Vagina (tissue), 2 donors: ENCODE results near the gene CIAO2B.

Source experiments
- POLR2A ChIP-seq, 2 donors: fragments of 450-650 bp; IDR thresholded peaks; one replicate each; pipeline ENCODE4 v1.6.1; 2017; ENCODE audit warnings: antibody characterized with exemption in 2 of 2, mild to moderate bottlenecking in 2 of 2, moderate library complexity in 2 of 2
- POLR2AphosphoS5 ChIP-seq, 2 donors: sonication (generic); formaldehyde crosslinking; IDR thresholded peaks; one replicate each; pipeline ENCODE4 v1.9.0; 2017; ENCODE audit warnings: antibody characterized with exemption in 2 of 2, mild to moderate bottlenecking in 2 of 2, low read depth in 1 of 2; ENCODE audit not compliant: insufficient read depth in 1 of 2
- TF ChIP-seq, protein P1 (sequence below), 3 experiments: fragments of 450-650 bp in 2 of 3; fragments of 200-600 bp in 1 of 3; sonication (generic) in 1 of 3; IDR thresholded peaks; one replicate each; pipeline ENCODE4 v1.5.1; 2017 to 2019; ENCODE audit warnings: antibody characterized with exemption in 3 of 3, mild to moderate bottlenecking in 2 of 3, moderate library complexity in 2 of 3

DNA sequence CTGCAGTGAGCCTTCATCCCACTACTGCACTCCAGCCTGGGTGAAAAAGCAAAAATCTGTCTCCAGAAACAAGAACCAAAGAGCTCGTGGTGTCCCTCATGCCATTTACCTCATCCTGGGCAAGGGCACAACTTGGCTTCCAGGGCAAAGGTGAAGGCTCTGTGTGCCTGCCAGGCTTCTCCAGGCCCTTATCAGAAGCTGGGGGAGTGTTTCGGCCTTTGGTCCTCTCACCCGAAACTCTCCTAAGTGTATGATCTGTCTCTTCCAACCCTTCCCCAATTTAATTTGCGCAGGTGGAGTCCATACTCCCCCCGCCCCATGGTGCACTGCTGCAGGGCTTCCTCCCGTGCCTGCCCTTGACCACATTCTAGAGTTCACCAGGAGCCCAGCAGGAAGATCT lies 2.3 kb upstream of the CIAO2B start:
- TF ChIP-seq, protein P1, sequence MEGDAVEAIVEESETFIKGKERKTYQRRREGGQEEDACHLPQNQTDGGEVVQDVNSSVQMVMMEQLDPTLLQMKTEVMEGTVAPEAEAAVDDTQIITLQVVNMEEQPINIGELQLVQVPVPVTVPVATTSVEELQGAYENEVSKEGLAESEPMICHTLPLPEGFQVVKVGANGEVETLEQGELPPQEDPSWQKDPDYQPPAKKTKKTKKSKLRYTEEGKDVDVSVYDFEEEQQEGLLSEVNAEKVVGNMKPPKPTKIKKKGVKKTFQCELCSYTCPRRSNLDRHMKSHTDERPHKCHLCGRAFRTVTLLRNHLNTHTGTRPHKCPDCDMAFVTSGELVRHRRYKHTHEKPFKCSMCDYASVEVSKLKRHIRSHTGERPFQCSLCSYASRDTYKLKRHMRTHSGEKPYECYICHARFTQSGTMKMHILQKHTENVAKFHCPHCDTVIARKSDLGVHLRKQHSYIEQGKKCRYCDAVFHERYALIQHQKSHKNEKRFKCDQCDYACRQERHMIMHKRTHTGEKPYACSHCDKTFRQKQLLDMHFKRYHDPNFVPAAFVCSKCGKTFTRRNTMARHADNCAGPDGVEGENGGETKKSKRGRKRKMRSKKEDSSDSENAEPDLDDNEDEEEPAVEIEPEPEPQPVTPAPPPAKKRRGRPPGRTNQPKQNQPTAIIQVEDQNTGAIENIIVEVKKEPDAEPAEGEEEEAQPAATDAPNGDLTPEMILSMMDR (IDR thresholded peaks at IDR 0.05), result no peak
- TF ChIP-seq POLR2A (IDR thresholded peaks at IDR 0.05) (no peak), POLR2AphosphoS5 (IDR thresholded peaks at IDR 0.05; ENCODE audit: insufficient read depth in 1 of 2, low read depth in 1 of 2) (no peak)
